HG03457 (cell line): Measurements from ENCODE around the gene ZNF749.

Source experiments
- ATAC-seq: cut with Tn5 transposase; IDR thresholded peaks from one replicate; pipeline ENCODE4 v1.9.1; 2021; ENCODE audit warnings: moderate number of reproducible peaks; ENCODE audit not compliant: unreplicated experiment

ZNF749 gene

DNA sequence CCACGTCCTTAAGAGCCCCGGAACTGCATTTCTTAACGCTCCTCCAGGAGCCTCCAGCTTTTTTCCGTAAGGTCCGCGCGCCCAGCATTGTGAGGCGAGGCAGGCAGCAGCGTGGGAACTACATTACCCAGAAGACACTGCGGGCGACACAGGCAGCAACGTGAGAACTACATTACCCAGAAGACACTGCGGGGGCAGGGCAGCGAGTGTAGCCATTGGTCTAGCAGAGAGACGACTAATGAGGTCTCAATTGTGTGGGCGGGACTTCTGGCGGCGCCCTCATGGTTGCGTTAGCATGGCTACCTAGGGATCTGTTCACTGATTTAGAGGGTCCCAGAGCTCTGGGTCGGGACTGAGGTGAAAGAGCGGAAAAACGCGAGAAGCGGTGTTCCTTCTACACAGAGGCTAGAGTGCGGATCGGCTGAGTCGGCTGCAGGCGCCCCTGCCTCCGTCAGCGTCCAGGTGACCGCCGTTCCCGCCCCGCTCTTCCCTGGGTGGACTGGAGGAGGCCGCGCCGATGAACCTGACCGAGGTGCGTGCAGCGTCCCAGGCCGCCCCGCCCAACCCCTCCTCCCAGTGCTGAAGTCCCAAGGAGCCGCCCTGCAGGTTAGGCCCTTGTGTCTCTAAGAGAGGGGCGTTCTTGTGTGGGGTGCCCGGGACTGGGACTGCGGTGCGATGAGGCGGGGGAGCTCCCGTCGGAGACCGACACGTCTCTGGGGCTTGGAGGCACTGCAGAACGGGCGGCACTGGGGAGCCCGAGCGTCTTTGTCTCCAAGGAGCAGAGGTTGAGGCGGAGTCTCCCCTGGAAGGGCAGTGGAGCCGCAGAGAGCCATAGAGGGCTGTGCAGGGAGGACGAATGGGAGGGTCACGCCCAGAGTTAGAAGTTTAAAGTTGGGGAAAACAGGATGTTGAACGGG is at the start of gene ZNF749:
Gene ZNF749, plus strand, starts transcription at position 264 of the 917 bp plus-strand sequence. Its CDS starts 254 bp downstream, at position 518.
- ATAC-seq, result peak; percentile 79

DNA sequence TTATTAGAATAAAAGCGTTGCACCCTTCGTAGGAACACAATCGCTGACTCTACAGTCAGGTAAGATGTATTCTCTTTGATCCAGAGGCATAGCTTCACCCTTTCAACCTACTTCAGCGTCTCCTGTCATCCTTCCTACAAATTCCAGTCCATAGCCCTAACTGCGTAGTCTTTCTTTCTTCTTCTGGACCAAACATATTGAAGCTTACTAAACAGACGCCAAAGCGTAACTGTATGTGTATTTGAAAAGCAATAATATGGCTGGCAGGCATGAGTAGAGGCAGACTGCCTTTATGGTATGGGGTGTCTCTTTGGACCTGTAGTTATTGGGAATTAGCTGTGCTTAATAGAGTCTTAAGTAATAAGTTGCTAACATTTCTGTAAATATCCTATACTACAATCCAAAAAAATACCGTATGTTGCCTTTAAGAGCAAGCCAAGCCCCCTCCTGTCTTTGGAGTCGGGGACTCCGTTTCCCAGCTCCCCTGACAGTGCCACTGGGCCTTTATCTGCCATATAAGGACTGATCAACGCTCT is 45.9 kb upstream of the ZNF749 start:
- no peak for ATAC-seq

DNA sequence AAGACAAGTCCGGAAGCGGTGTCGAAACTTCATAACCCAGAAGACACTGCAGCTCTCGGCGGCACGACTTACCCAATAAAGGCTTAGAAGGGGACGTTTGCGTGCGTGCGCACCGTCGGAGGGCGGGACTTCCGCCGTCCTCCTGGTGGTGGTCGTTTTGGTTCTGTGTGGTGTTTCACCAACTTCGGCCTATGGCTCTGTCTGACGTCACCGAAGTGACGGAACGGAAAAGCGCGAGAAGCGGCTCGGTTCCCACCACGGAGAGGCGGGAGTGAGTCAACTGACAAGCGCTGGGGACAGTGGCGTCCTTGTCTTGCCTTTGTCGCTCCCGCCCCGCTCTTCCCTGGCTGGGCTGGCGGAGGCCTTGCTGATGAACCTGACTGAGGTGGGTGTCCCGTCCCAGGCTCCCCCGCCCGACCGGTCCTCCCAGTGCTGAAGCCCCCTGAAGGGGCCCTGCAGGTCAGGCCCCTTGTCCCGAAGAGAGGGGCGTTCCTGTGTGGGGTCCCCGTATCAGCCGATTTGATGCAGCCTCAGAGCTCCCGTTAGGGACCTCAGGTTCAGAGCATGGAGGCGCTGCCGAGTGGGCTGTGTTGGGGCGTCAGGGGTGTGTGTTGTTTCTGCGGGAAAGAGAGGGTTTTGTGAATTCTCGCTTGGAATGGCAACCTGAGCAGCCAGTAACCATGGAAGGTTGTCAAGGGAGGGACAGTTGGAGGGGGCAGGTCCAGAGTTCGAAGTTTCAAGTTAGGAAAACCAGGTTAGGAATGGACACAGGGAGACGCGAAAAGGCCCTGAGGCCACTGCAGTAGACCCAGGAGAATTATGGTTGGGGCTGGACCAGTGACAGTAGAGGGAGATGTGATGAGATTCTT is 45.2 kb upstream of the ZNF749 start, which contains the start of gene ZNF548:
Gene ZNF548, plus strand, starts transcription at position 125 of the 869 bp plus-strand sequence. Its CDS starts 246 bp downstream, at position 371.
- peak; percentile 92 for ATAC-seq

GRCh38 chr19:57395710-57396109 is 39.4 kb upstream of the ZNF749 start:
- no peak for ATAC-seq

- no peak for ATAC-seq
Measured at GRCh38 chr19:57398868-57399267, 36.3 kb upstream of the ZNF749 start.

- no peak for ATAC-seq
Measured at GRCh38 chr19:57403737-57404563, 31.2 kb upstream of the ZNF749 start.

DNA sequence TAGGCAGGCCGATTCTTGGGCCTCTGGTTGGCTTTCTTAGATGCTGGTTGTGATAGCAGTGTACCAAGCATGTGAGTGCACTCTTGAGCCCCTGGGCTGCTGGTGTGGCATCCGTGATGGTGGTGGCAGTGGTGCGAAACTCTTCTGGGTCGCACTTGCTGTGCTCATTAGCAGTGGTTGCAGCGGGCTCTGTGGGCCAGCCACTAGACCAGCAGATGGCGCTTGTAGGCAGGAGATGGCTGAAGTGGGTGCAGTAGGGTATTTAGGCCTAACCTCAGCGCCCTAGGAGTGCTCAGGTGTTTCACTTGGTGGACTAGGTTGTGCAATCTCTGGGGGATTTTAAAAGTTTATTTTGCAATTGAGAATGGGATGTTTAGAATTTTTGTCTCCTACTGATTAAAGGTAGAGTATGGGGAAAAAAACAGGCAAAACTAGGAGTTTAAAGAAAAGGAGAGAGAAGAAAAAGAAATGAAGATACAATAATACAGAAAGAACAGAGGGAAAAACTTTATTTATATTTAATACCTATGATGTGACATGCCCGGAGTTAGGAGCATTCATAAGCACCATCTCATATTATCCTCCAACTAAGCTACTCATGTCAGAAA is 28.5 kb upstream of the ZNF749 start:
- no peak for ATAC-seq

GRCh38 chr19:57410877-57411671 is 24.1 kb upstream of the ZNF749 start, which contains the start of gene ZNF17:
ZNF17 (plus strand) TSS chr19:57411161; CDS start chr19:57413616, 2,455 bp downstream.
- peak; percentile 94 for ATAC-seq

- ATAC-seq, result no peak
Measured at GRCh38 chr19:57419439-57419838, 15.7 kb upstream of the ZNF749 start.

DNA sequence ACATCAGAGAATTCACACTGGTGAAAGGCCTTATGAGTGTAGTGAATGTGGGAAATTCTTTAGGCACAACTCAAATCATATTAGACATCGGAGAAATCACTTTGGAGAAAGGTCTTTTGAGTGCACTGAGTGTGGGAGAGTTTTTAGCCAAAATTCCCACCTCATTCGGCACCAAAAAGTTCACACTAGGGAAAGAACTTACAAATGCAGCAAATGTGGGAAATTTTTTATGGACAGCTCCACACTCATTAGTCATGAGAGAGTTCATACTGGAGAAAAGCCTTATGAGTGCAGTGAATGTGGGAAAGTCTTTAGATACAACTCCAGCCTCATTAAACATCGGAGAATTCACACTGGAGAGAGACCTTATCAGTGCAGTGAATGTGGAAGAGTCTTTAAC is 14.1 kb upstream of the ZNF749 start:
- no peak for ATAC-seq

DNA sequence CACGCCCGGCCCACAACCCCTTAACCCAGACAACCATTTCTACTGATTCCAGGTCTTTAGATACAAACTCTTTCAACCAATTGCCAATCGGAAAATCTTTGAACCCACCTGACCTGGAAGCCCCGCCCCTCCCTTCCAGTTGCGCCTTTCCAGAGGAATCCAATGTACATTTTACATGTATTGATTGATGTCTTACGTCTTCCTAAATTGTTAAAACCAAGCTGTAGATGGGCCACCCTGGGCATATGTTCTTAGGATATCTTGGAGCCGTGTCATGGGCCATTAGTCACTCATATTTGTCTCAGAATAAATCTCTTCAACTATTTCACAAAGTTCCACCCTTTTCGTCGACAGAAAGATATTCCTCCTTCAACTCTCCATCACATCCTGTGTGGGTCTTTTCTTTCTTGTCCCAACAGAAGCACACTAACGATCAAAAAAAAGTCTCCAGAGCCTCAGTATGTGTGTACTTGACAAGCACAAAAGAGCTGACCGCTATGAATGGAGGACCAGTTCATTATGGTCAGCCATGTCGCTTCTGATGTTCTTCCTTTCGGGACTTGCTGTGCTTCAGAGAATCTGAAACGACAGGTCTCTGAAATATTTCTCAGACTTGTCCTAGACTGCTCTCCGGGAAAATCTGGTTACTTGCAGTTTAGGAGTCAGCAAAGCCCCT is 601 bp upstream of the ZNF749 start:
- peak; percentile 7 for ATAC-seq

DNA sequence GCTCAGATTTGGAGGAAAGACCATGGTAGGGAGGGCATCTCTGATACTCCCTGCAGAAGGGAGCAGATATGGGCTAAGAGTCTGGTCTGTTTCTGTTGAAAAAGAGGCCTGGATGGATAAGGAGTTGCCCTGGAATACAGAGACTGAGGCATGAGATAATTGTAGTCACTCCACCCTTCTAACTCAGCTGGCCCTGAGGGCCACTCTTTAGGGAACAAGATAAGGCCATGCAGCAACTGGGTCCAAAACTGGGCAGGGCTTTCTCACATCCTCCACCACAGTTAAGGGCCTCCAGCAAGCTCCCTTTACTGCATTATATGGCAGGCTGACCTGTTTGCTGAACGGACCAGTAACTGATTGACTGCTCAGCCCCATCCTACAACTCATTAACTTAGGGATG is 1.3 kb downstream of the ZNF749 start:
- no peak for ATAC-seq

DNA sequence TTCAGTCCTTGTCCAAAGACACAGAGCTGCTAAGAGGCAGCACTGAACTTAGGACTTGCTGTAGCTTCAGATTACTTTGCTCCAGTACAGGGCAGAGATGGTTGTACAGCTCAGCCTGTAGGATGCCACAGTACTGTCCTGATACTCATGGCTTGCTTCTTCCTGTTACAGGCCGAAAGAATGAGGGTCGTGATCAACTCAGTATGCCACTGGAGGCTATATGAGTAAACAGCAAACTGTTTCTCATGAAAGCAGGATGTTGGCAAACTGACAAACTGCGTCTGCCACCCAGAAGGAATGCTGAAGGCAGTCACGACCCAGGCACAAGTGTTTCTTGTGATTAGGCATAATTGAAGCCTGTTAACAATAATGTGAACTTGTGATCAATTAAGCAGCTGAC is 2.8 kb downstream of the ZNF749 start:
- ATAC-seq, result no peak

GRCh38 chr19:57438925-57439324 is 3.8 kb downstream of the ZNF749 start:
- ATAC-seq, result no peak

DNA sequence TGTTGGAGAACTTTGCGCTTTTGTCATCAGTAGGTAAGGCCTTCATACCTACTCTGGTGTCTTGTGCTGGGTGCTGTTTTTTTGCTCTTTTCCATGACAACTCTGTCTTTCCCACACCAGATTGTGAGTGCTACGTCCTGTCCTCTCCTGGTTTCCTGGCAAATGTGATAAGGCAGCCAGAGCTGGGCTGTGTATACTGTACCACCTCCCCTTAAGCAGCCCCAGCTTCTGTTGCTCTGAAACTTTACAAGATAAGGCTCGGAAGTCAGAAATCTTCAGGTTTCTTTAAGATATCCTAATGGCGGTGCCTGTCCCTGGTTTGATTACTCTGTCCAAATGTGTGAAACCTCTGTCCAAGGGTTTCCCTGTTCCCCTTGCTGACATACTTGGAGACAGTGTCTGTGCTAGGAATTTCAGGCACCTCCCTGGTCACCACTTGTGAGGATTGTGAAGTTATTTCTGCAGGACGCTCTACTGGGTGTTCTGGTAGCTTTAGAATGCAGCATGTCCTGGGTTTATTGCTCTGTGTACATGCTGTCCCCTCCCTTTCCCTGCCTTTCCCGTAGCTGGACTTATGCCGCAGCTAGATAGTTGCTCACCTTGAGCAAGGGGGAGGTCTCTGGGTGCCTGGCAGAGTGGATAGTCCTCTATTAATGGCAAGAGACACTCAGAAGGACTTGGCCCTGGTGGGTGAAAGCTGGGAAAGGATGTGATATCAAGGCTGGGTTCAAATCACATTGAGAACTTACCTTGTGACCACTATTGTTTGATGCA is 7.0 kb downstream of the ZNF749 start:
- ATAC-seq, result no peak

- no peak for ATAC-seq
Measured at GRCh38 chr19:57443121-57443696, 8.1 kb downstream of the ZNF749 start.

DNA sequence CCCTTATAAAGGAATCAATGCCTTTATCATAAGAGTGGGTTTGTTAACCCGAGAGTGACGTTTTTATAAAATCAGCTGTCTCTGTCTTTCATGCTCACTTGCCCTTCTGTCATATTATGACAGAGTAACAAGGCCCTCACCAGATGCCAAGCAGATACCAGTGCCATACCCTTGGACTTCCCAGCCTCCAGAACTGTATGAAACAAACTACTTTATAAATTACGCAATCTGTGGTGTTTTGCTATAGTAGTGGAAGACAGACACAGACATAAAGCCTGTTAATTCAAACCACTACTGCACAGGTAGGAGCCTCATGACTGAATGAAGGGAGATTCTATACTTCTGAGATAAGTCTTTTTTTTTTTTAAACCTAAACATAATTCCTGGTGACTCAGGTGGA is 17.2 kb downstream of the ZNF749 start:
- no peak for ATAC-seq
